MG63 (cell line): Measurements from ENCODE around the gene PJVK. TPM values are rescaled to one million over a fixed set of nuclear protein-coding genes. Genes with fewer than 3 reads are reported as not detected.
"Not testable (repeated sequence)": the region's sequence is repeated elsewhere in the genome, so short reads cannot be mapped to it uniquely, and the experiment has no call there.

Experiments used
- DNase-seq: peaks from one replicate; pipeline ENCODE4 v3.0.0-alpha.2; 2020
- H3K27me3 ChIP-seq: fragments of 250-450 bp; sonication (Bioruptor Pico); 2 replicates; pipeline ENCODE4 v1.5.1; 2020; ENCODE audit warnings: mild to moderate bottlenecking, moderate library complexity
- H3K36me3 ChIP-seq: fragments of 250-450 bp; sonication (Bioruptor Pico); 2 replicates; pipeline ENCODE4 v1.5.1; 2020; ENCODE audit warnings: mild to moderate bottlenecking, moderate library complexity
- H3K4me3 ChIP-seq: fragments of 250-450 bp; sonication (Bioruptor Pico); 2 replicates; pipeline ENCODE4 v1.5.1; 2020; ENCODE audit warnings: mild to moderate bottlenecking, moderate library complexity
- H3K9me3 ChIP-seq: fragments of 250-450 bp; sonication (Bioruptor Pico); 2 replicates; pipeline ENCODE4 v1.5.1; 2020; ENCODE audit warnings: mild to moderate bottlenecking, moderate library complexity
- total RNA-seq: library from RNA; depleted of rRNA; stranded (reverse); fragments of >200 nt; shearing (Covaris generic); gene quantifications from 2 replicates; pipeline ENCODE4 v1.2.3, GENCODE V29; 2014; ENCODE audit warnings: low replicate concordance; rRNA removed

PJVK gene
- total RNA-seq = 0.59 and 1.4 TPM in 2 replicates

GRCh38 chr2:178450774-178451525 is at the start of gene PJVK, which contains the start of gene PRKRA:
PJVK (plus strand) TSS chr2:178451378; CDS start chr2:178453410, 2,032 bp downstream.
PRKRA (minus strand) TSS chr2:178451175; CDS start chr2:178451030, 145 bp downstream.
- Histone ChIP-seq H3K4me3 (peak within 1 kb of the TSS; percentile 99), H3K36me3 (peaks cover 36% of the 10 kb centered on the region), H3K9me3 (no peaks in the 10 kb centered on the region), H3K27me3 (no peaks in the 10 kb centered on the region)
- peak; percentile 96 for DNase-seq

GRCh38 chr2:178401994-178402437 is 49.2 kb upstream of the PJVK start:
- Histone ChIP-seq H3K36me3 (no peaks in the 10 kb centered on the region), H3K4me3 (no peak overlapping the region), H3K27me3 (no peaks in the 10 kb centered on the region), H3K9me3 (no peaks in the 10 kb centered on the region)
- no peak for DNase-seq

GRCh38 chr2:178403671-178404306 is 47.4 kb upstream of the PJVK start:
- Histone ChIP-seq H3K36me3 (no peaks in the 10 kb centered on the region), H3K27me3 (no peaks in the 10 kb centered on the region), H3K9me3 (no peaks in the 10 kb centered on the region), H3K4me3 (no peak overlapping the region)
- DNase-seq = no peak

GRCh38 chr2:178404368-178404767 is 46.8 kb upstream of the PJVK start:
- peak; percentile 92 for DNase-seq
- Histone ChIP-seq H3K4me3 (no peak overlapping the region), H3K9me3 (no peaks in the 10 kb centered on the region), H3K36me3 (no peaks in the 10 kb centered on the region), H3K27me3 (no peaks in the 10 kb centered on the region)

- no peak for DNase-seq
- no peak overlapping the region for H3K4me3 ChIP-seq
- no peaks in the 10 kb centered on the region for H3K27me3 ChIP-seq
- no peaks in the 10 kb centered on the region for H3K9me3 ChIP-seq
- no peaks in the 10 kb centered on the region for H3K36me3 ChIP-seq
Observed at GRCh38 chr2:178409261-178409660, 41.9 kb upstream of the PJVK start.

GRCh38 chr2:178412047-178412446 is 39.1 kb upstream of the PJVK start:
- no peaks in the 10 kb centered on the region for H3K36me3 ChIP-seq
- H3K4me3 ChIP-seq = no peak overlapping the region
- DNase-seq = no peak
- H3K27me3 ChIP-seq = no peaks in the 10 kb centered on the region
- no peaks in the 10 kb centered on the region for H3K9me3 ChIP-seq

- not testable (repeated sequence) for H3K36me3 ChIP-seq, H3K4me3 ChIP-seq, H3K27me3 ChIP-seq, DNase-seq, H3K9me3 ChIP-seq
Observed at GRCh38 chr2:178412453-178412852, 38.7 kb upstream of the PJVK start.

- peak; percentile 80 for DNase-seq
- Histone ChIP-seq H3K36me3 (no peaks in the 10 kb centered on the region), H3K4me3 (peak overlapping the region; percentile 64), H3K27me3 (no peaks in the 10 kb centered on the region), H3K9me3 (no peaks in the 10 kb centered on the region)
Observed at GRCh38 chr2:178413472-178414265, 37.5 kb upstream of the PJVK start.

GRCh38 chr2:178414266-178415247 is 36.6 kb upstream of the PJVK start:
- Histone ChIP-seq H3K36me3 (no peaks in the 10 kb centered on the region), H3K9me3 (no peaks in the 10 kb centered on the region), H3K27me3 (no peaks in the 10 kb centered on the region), H3K4me3 (peak overlapping the region; percentile 64)
- DNase-seq = peak; percentile 91

GRCh38 chr2:178415979-178416378 is 35.2 kb upstream of the PJVK start:
- no peaks in the 10 kb centered on the region for H3K27me3 ChIP-seq
- no peak overlapping the region for H3K4me3 ChIP-seq
- no peaks in the 10 kb centered on the region for H3K36me3 ChIP-seq
- no peaks in the 10 kb centered on the region for H3K9me3 ChIP-seq
- DNase-seq = no peak

- no peaks in the 10 kb centered on the region for H3K27me3 ChIP-seq
- no peak overlapping the region for H3K4me3 ChIP-seq
- no peak for DNase-seq
- H3K9me3 ChIP-seq = no peaks in the 10 kb centered on the region
- H3K36me3 ChIP-seq = no peaks in the 10 kb centered on the region
Observed at GRCh38 chr2:178417916-178418315, 33.3 kb upstream of the PJVK start.

GRCh38 chr2:178418426-178418825 is 32.8 kb upstream of the PJVK start:
- H3K36me3 ChIP-seq = no peaks in the 10 kb centered on the region
- H3K4me3 ChIP-seq = no peak overlapping the region
- no peak for DNase-seq
- no peaks in the 10 kb centered on the region for H3K27me3 ChIP-seq
- H3K9me3 ChIP-seq = no peaks in the 10 kb centered on the region

GRCh38 chr2:178419123-178419522 is 32.1 kb upstream of the PJVK start:
- no peak overlapping the region for H3K4me3 ChIP-seq
- H3K27me3 ChIP-seq = no peaks in the 10 kb centered on the region
- H3K36me3 ChIP-seq = no peaks in the 10 kb centered on the region
- DNase-seq = no peak
- no peaks in the 10 kb centered on the region for H3K9me3 ChIP-seq

- Histone ChIP-seq H3K9me3 (no peaks in the 10 kb centered on the region), H3K4me3 (no peak overlapping the region), H3K36me3 (no peaks in the 10 kb centered on the region), H3K27me3 (no peaks in the 10 kb centered on the region)
- no peak for DNase-seq
Observed at GRCh38 chr2:178420463-178420999, 30.6 kb upstream of the PJVK start.

GRCh38 chr2:178422097-178422496 is 29.1 kb upstream of the PJVK start:
- DNase-seq = no peak
- no peaks in the 10 kb centered on the region for H3K27me3 ChIP-seq
- H3K4me3 ChIP-seq = no peak overlapping the region
- H3K36me3 ChIP-seq = peaks cover 3% of the 10 kb centered on the region
- H3K9me3 ChIP-seq = no peaks in the 10 kb centered on the region

GRCh38 chr2:178423746-178424145 is 27.4 kb upstream of the PJVK start:
- H3K9me3 ChIP-seq, DNase-seq, H3K27me3 ChIP-seq, H3K4me3 ChIP-seq: not testable (repeated sequence)
- peaks cover 16% of the 10 kb centered on the region for H3K36me3 ChIP-seq
